H9 (cell line): ENCODE measurements around the gene NECTIN1. TPM values are rescaled to one million over a fixed set of nuclear protein-coding genes. Genes with fewer than 3 reads are reported as not detected.

Source experiments
- DNase-seq: peaks from one replicate; pipeline ENCODE4 v3.0.0-alpha.2; 2017
- H2AFZ ChIP-seq: one replicate; pipeline ENCODE4 v1.6.1; 2013; ENCODE audit warnings: mild to moderate bottlenecking, low read length, control low read depth, moderate library complexity
- H2AK5ac ChIP-seq: 2 replicates; pipeline ENCODE4 v1.6.1; 2013; ENCODE audit warnings: low read length, control low read depth, mixed read lengths; ENCODE audit not compliant: insufficient read length
- H2BK120ac ChIP-seq: one replicate; pipeline ENCODE4 v1.6.1; 2013; ENCODE audit warnings: low read depth, mild to moderate bottlenecking, low read length, control low read depth, inconsistent platforms; ENCODE audit not compliant: poor library complexity, severe bottlenecking
- H2BK12ac ChIP-seq: 2 replicates; pipeline ENCODE4 v1.6.1; 2013; ENCODE audit warnings: low read length, control low read depth, mixed read lengths, low read depth; ENCODE audit not compliant: insufficient read length
- H2BK15ac ChIP-seq: 2 replicates; pipeline ENCODE4 v1.6.1; 2013; ENCODE audit warnings: low read depth, low read length, control low read depth
- H2BK20ac ChIP-seq: one replicate; pipeline ENCODE4 v1.6.1; 2013; ENCODE audit warnings: low read depth, mild to moderate bottlenecking, low read length, control low read depth, inconsistent platforms; ENCODE audit not compliant: poor library complexity, severe bottlenecking
- H2BK5ac ChIP-seq: 2 replicates; pipeline ENCODE4 v1.6.1; 2013; ENCODE audit warnings: low read length, control low read depth, mixed read lengths; ENCODE audit not compliant: insufficient read length
- H3K14ac ChIP-seq: 2 replicates; pipeline ENCODE4 v1.6.1; 2013; ENCODE audit warnings: low read length, control low read depth; ENCODE audit not compliant: insufficient read depth
- H3K18ac ChIP-seq: 2 replicates; pipeline ENCODE4 v1.6.1; 2013; ENCODE audit warnings: low read depth, mild to moderate bottlenecking, mixed read lengths, low read length, control low read depth; ENCODE audit not compliant: insufficient read length
- H3K23ac ChIP-seq: 2 replicates; pipeline ENCODE4 v1.6.1; 2013; ENCODE audit warnings: low read length, control low read depth, mixed read lengths, low read depth; ENCODE audit not compliant: insufficient read length
- H3K23me2 ChIP-seq: 2 replicates; pipeline ENCODE4 v1.6.1; 2013; ENCODE audit warnings: low read depth, mild to moderate bottlenecking, mixed read lengths, low read length, control low read depth; ENCODE audit not compliant: insufficient read length, poor library complexity, severe bottlenecking
- H3K27ac ChIP-seq: 2 replicates; pipeline ENCODE4 v1.5.1; 2013; ENCODE audit warnings: low read length, control low read depth, mixed read lengths, low read depth; ENCODE audit not compliant: insufficient read length
- H3K27me3 ChIP-seq: 2 replicates; pipeline ENCODE4 v1.6.1; 2013; ENCODE audit warnings: low read length, control low read depth, inconsistent platforms; ENCODE audit not compliant: insufficient read depth
- H3K4ac ChIP-seq: 2 replicates; pipeline ENCODE4 v1.6.1; 2013; ENCODE audit warnings: low read depth, mild to moderate bottlenecking, control low read depth, inconsistent platforms, low read length, moderate library complexity
- H3K4me1 ChIP-seq: 2 replicates; pipeline ENCODE4 v1.6.1; 2013; ENCODE audit warnings: low read length, control low read depth, inconsistent platforms; ENCODE audit not compliant: insufficient read depth
- H3K4me2 ChIP-seq: 2 replicates; pipeline ENCODE4 v1.6.1; 2013; ENCODE audit warnings: low read length, control low read depth, mixed read lengths; ENCODE audit not compliant: insufficient read length, insufficient read depth
- H3K56ac ChIP-seq: 2 replicates; pipeline ENCODE4 v1.6.1; 2013; ENCODE audit warnings: low read depth, mild to moderate bottlenecking, mixed read lengths, low read length, control low read depth; ENCODE audit not compliant: insufficient read length
- H3K79me1 ChIP-seq: 2 replicates; pipeline ENCODE4 v1.6.1; 2013; ENCODE audit warnings: low read depth, mild to moderate bottlenecking, moderate library complexity, low read length, control low read depth, inconsistent platforms; ENCODE audit not compliant: insufficient read depth, poor library complexity, severe bottlenecking
- H3K79me2 ChIP-seq: 2 replicates; pipeline ENCODE4 v1.6.1; 2013; ENCODE audit warnings: low read length, control low read depth, inconsistent platforms; ENCODE audit not compliant: insufficient read depth
- H3K9ac ChIP-seq: 2 replicates; pipeline ENCODE4 v1.6.1; 2013; ENCODE audit warnings: low read length, control low read depth, mixed read lengths; ENCODE audit not compliant: insufficient read length; ENCODE audit errors: extremely low read depth
- H3K9me3 ChIP-seq: one replicate; pipeline ENCODE4 v1.6.1; 2013; ENCODE audit warnings: low read depth, low read length, inconsistent platforms; ENCODE audit not compliant: control insufficient read depth
- H3T11ph ChIP-seq: one replicate; pipeline ENCODE4 v1.6.1; 2013; ENCODE audit warnings: mild to moderate bottlenecking, low read length, control low read depth, inconsistent platforms
- H4K20me1 ChIP-seq: one replicate; pipeline ENCODE4 v1.6.1; 2013; ENCODE audit not compliant: control insufficient read depth, insufficient read length, insufficient read depth
- H4K5ac ChIP-seq: 2 replicates; pipeline ENCODE4 v1.6.1; 2013; ENCODE audit warnings: low read depth, mild to moderate bottlenecking, mixed read lengths, low read length, control low read depth; ENCODE audit not compliant: insufficient read length
- H4K8ac ChIP-seq: replicated peaks from 2 replicates; pipeline ENCODE4 v1.6.1; 2013; ENCODE audit warnings: low read length, control low read depth, mixed read lengths, low read depth; ENCODE audit not compliant: insufficient read length
- H4K91ac ChIP-seq: 2 replicates; pipeline ENCODE4 v1.6.1; 2013; ENCODE audit warnings: low read depth, mild to moderate bottlenecking, moderate library complexity, mixed read lengths, low read length, control low read depth; ENCODE audit not compliant: insufficient read length
- H3K27ac Mint-ChIP-seq, 3 experiments: 2 replicates in 2 of 3; 3 replicates in 1 of 3; pipeline ENCODE4 v1.8.0; 2020 to 2021; ENCODE audit warnings: mixed read lengths in 3 of 3, mild to moderate bottlenecking in 1 of 3, moderate library complexity in 1 of 3
- H3K27me3 Mint-ChIP-seq: 2 replicates; pipeline ENCODE4 v1.8.0; 2021; ENCODE audit warnings: low read depth, mild to moderate bottlenecking, moderate library complexity, mixed read lengths
- H3K36me3 Mint-ChIP-seq, 3 experiments: 2 replicates in 2 of 3; 3 replicates in 1 of 3; pipeline ENCODE4 v1.8.0; 2020 to 2021; ENCODE audit warnings: low read depth in 3 of 3, mixed read lengths in 3 of 3; ENCODE audit not compliant: insufficient read depth in 1 of 3
- H3K4me1 Mint-ChIP-seq, 2 experiments: 2 replicates each; pipeline ENCODE4 v1.8.0; 2020; ENCODE audit warnings: mixed read lengths in 2 of 2
- H3K4me3 Mint-ChIP-seq, 2 experiments: 2 replicates in 1 of 2; 3 replicates in 1 of 2; pipeline ENCODE4 v1.8.0; 2020 to 2021; ENCODE audit warnings: mild to moderate bottlenecking in 2 of 2, mixed read lengths in 2 of 2, moderate library complexity in 1 of 2
- H3K9me3 Mint-ChIP-seq, 2 experiments: 2 replicates in 1 of 2; 3 replicates in 1 of 2; pipeline ENCODE4 v1.8.0; 2020; ENCODE audit warnings: mild to moderate bottlenecking in 2 of 2, mixed read lengths in 2 of 2, moderate library complexity in 1 of 2
- CTCF ChIP-seq: fragments of 200-600 bp; sonication (generic); conservative IDR thresholded peaks from 3 replicates; pipeline ENCODE4 v1.8.0; 2021; ENCODE audit warnings: antibody characterized with exemption, mild to moderate bottlenecking
- WGBS: extraction: QIAGEN DNeasy Blood & Tissue Kit; methylation state at CpG from one replicate; pipeline ENCODE4 v1.1.7; 2013; ENCODE audit warnings: missing lambda C conversion rate, low lambda C conversion rate, mixed read lengths; ENCODE audit not compliant: insufficient read length; ENCODE audit errors: extremely low coverage; 5-methylcytosine and 5-hydroxymethylcytosine counted together
- total RNA-seq: library from RNA; stranded (reverse); gene quantifications from 2 replicates; pipeline ENCODE4 v1.2.1, GENCODE V29; 2021

The NECTIN1 gene
- total RNA-seq, 1 experiment from 2014 or later: 113 TPM

- Histone ChIP-seq H2BK15ac (no peak overlapping the region), H3K27ac (no peak overlapping the region), H2BK120ac (no peak overlapping the region), H4K5ac (no peak overlapping the region), H3K4ac (no peak overlapping the region), H2AFZ (no peak overlapping the region), H4K91ac (no peak overlapping the region), H4K20me1 (no peaks in the 10 kb centered on the region), H3K23ac (no peak overlapping the region), H3K4me2 (no peak overlapping the region), H3K27me3 (peaks cover 4% of the 10 kb centered on the region; the same call in 1 of the 2 replicates), H3K79me1 (no peaks in the 10 kb centered on the region), H3T11ph (no peak overlapping the region), H3K18ac (peak overlapping the region; percentile 37), H3K9ac (no peak overlapping the region), H2BK20ac (no peak overlapping the region), H3K23me2 (no peaks in the 10 kb centered on the region), H2AK5ac (no peak overlapping the region), H2BK5ac (no peak overlapping the region), H4K8ac (no peak overlapping the region), H3K56ac (no peak overlapping the region), H3K14ac (peak overlapping the region; percentile 12; the same call in 1 of the 2 replicates), H2BK12ac (no peak overlapping the region), H3K4me1 (peaks cover 10% of the 10 kb centered on the region; the same call in 1 of the 2 replicates), H3K9me3 (no peaks in the 10 kb centered on the region), H3K79me2 (no peaks in the 10 kb centered on the region)
- DNase-seq: no peak
- no peak for TF ChIP-seq CTCF
- Mint-ChIP-seq H3K27me3 (peaks cover 41% of the 10 kb centered on the region), H3K4me3 (no peak overlapping the region), H3K27ac (peak overlapping the region in 1 of 3 experiments; percentile 65; a peak in 2 of 7 replicates), H3K9me3 (no peaks in the 10 kb centered on the region; a peak in 1 of 5 replicates), H3K36me3 (0 out of 7 replicates have a peak, but pooled peaks cover 0 to 1% (median 0%) of the 10 kb centered on the region in 3 experiments), H3K4me1 (peaks cover 58 to 65% of the 10 kb centered on the region in 2 experiments)
- WGBS: no CpG with 5 or more reads among the region's 9 CpGs
Measured at GRCh38 chr11:119616586-119617339, 112.2 kb downstream of the NECTIN1 start.
